Colonic mucosa (tissue), 4 donors: ENCODE data around the gene B9D2. TPM values are rescaled to one million over a fixed set of nuclear protein-coding genes. Genes with fewer than 3 reads are reported as not detected.
"Not testable (repeated sequence)": the region's sequence is repeated elsewhere in the genome, so short reads cannot be mapped to it uniquely, and the experiment has no call there.

Experiments used
- DNase-seq: peaks from one replicate; pipeline ENCODE4 v3.0.0-alpha.2; 2020
- H3K27ac ChIP-seq: fragments of 200-600 bp; one replicate; pipeline ENCODE4 v1.8.0; 2021
- H3K27me3 ChIP-seq: fragments of 200-600 bp; one replicate; pipeline ENCODE4 v1.8.0; 2021
- H3K36me3 ChIP-seq: fragments of 200-600 bp; one replicate; pipeline ENCODE4 v1.8.0; 2021
- H3K4me1 ChIP-seq: fragments of 200-600 bp; one replicate; pipeline ENCODE4 v1.8.0; 2021; ENCODE audit warnings: mild to moderate bottlenecking
- H3K4me3 ChIP-seq: fragments of 200-600 bp; one replicate; pipeline ENCODE4 v1.8.0; 2021
- H3K9ac ChIP-seq, 2 donors: one replicate each; pipeline ENCODE4 v1.7.0; 2013; ENCODE audit warnings: control low read depth in 2 of 2, low read depth in 2 of 2, low read length in 2 of 2
- H3K9me3 ChIP-seq: fragments of 200-600 bp; one replicate; pipeline ENCODE4 v1.8.0; 2021
- CTCF ChIP-seq: fragments of 200-600 bp; IDR thresholded peaks from one replicate; pipeline ENCODE4 v1.8.0; 2022; ENCODE audit warnings: antibody characterized with exemption, mild to moderate bottlenecking
- intact Hi-C: fragments of 100-400 bp; cut with DNase I; formaldehyde crosslinking; loops from one replicate; pipeline ENCODE4 v1.14.1; 2022
- total RNA-seq, 2 donors: library from RNA; stranded (reverse); fragmentation: NEBNext Ultra II Directional in 1 of 2; extraction: Animal tissue kit (Norgen Biotek cat#: 25700) in 1 of 2; gene quantifications; one replicate each; pipeline ENCODE4 v1.2.1, GENCODE V29; 2021
- donor health status: healthy.
- donor health status: DM: no; HTN: no; CAD: no.
- donor health status: DM: no; HTN: no; CAD: no.

B9D2 gene
- total RNA-seq, 2 donors from 2014 or later, result 8.4 to 10.4 TPM

GRCh38 chr19:41386442-41386841 is 22.5 kb upstream of the B9D2 start:
- Histone ChIP-seq H3K9me3 (no peaks in the 10 kb centered on the region), H3K27ac (no peak overlapping the region), H3K36me3 (no peaks in the 10 kb centered on the region), H3K4me1 (no peaks in the 10 kb centered on the region), H3K9ac (no peak overlapping the region), H3K4me3 (no peak overlapping the region), H3K27me3 (no peaks in the 10 kb centered on the region)
- intact Hi-C loops, result no loop called here
- no peak for TF ChIP-seq CTCF
- DNase-seq, result no peak

- H3K9ac ChIP-seq, result no peak overlapping the region
- intact Hi-C loops, result no loop called here
- no peaks in the 10 kb centered on the region for H3K9me3 ChIP-seq
- no peak overlapping the region for H3K4me3 ChIP-seq
- no peak for TF ChIP-seq CTCF
- no peaks in the 10 kb centered on the region for H3K27me3 ChIP-seq
- H3K27ac ChIP-seq, result no peak overlapping the region
- no peak for DNase-seq
- H3K4me1 ChIP-seq, result no peaks in the 10 kb centered on the region
- no peaks in the 10 kb centered on the region for H3K36me3 ChIP-seq
These were observed 20.4 kb upstream of the B9D2 start for GRCh38 chr19:41384351-41384750.

GRCh38 chr19:41381536-41381935 is 17.6 kb upstream of the B9D2 start:
- intact Hi-C loops, H3K36me3 ChIP-seq, H3K4me3 ChIP-seq, H3K27me3 ChIP-seq, DNase-seq, H3K9me3 ChIP-seq, H3K27ac ChIP-seq, H3K4me1 ChIP-seq, H3K9ac ChIP-seq: not testable (repeated sequence)

GRCh38 chr19:41377977-41378709 is 14.2 kb upstream of the B9D2 start:
- intact Hi-C loops, result no loop called here
- no peak overlapping the region for H3K4me3 ChIP-seq
- H3K27ac ChIP-seq, result no peak overlapping the region
- no peaks in the 10 kb centered on the region for H3K4me1 ChIP-seq
- no peak for TF ChIP-seq CTCF
- no peak for DNase-seq
- H3K9ac ChIP-seq, result no peak overlapping the region
- H3K27me3 ChIP-seq, result no peaks in the 10 kb centered on the region
- H3K36me3 ChIP-seq, result no peaks in the 10 kb centered on the region
- H3K9me3 ChIP-seq, result no peaks in the 10 kb centered on the region

- Histone ChIP-seq H3K9me3 (no peaks in the 10 kb centered on the region), H3K4me3 (peak overlapping the region; percentile 53), H3K9ac (peak overlapping the region; percentile 55 to 74), H3K27me3 (no peaks in the 10 kb centered on the region), H3K27ac (peak overlapping the region; percentile 5), H3K4me1 (no peaks in the 10 kb centered on the region), H3K36me3 (no peaks in the 10 kb centered on the region)
- intact Hi-C loops, result no loop called here
- DNase-seq, result no peak
- no peak for TF ChIP-seq CTCF
These were observed 13.0 kb upstream of the B9D2 start for GRCh38 chr19:41376998-41377365.

- TF ChIP-seq CTCF, result no peak
- H3K4me3 ChIP-seq, result peak within 1 kb of the TSS; percentile 53
- H3K9me3 ChIP-seq, result no peaks in the 10 kb centered on the region
- peak within 1 kb of the TSS; percentile 5 for H3K27ac ChIP-seq
- no peaks in the 10 kb centered on the region for H3K27me3 ChIP-seq
- DNase-seq, result peak; percentile 45
- no peaks in the 10 kb centered on the region for H3K4me1 ChIP-seq
- intact Hi-C loops, result no loop called here
- H3K9ac ChIP-seq, result peak within 1 kb of the TSS; percentile 55 to 74
- H3K36me3 ChIP-seq, result no peaks in the 10 kb centered on the region
These were observed 12.5 kb upstream of the B9D2 start, which contains the start of gene TMEM91 for GRCh38 chr19:41376241-41376997. TMEM91 (plus strand) TSS chr19:41376533; CDS start chr19:41378310, 1,777 bp downstream.
